IMR-90 (cell line): ENCODE results near the gene PDIA3.

Experiments used
- CEBPB ChIP-seq: IDR thresholded peaks from 2 replicates; pipeline ENCODE4 v1.6.1; 2012; ENCODE audit warnings: low read depth, low read length, improper control_type of control experiment
- CHD1 ChIP-seq: IDR thresholded peaks from 2 replicates; pipeline ENCODE4 v1.6.1; 2012; ENCODE audit warnings: low read depth, low read length, improper control_type of control experiment
- CTCF ChIP-seq: conservative IDR thresholded peaks from 2 replicates; pipeline ENCODE4 v1.5.1; 2012; ENCODE audit warnings: mild to moderate bottlenecking, low read depth, low read length, improper control_type of control experiment
- ELK1 ChIP-seq: fragments of 150-350 bp; IDR thresholded peaks from 2 replicates; pipeline ENCODE4 v1.6.1; 2016; ENCODE audit warnings: low read depth, mild to moderate bottlenecking, low read length, moderate library complexity, borderline replicate concordance
- FOS ChIP-seq: fragments of 150-350 bp; IDR thresholded peaks from 2 replicates; pipeline ENCODE4 v1.6.1; 2016; ENCODE audit warnings: low read depth, low read length
- MAZ ChIP-seq: IDR thresholded peaks from 2 replicates; pipeline ENCODE4 v1.6.1; 2012; ENCODE audit warnings: low read depth, mild to moderate bottlenecking, low read length, improper control_type of control experiment, moderate library complexity, borderline replicate concordance
- POLR2A ChIP-seq: IDR thresholded peaks from 2 replicates; pipeline ENCODE4 v1.6.1; 2012; ENCODE audit warnings: mild to moderate bottlenecking, low read depth, low read length
- RAD21 ChIP-seq: IDR thresholded peaks from 2 replicates; pipeline ENCODE4 v1.6.1; 2012; ENCODE audit warnings: low read length, improper control_type of control experiment
- RCOR1 ChIP-seq: IDR thresholded peaks from 2 replicates; pipeline ENCODE4 v1.6.1; 2012; ENCODE audit warnings: mild to moderate bottlenecking, low read length, improper control_type of control experiment; ENCODE audit not compliant: insufficient replicate concordance
- SMC3 ChIP-seq: fragments of 150-350 bp; IDR thresholded peaks from 2 replicates; pipeline ENCODE4 v1.6.1; 2016; ENCODE audit warnings: low read depth, mild to moderate bottlenecking, antibody characterized with exemption, low read length, moderate library complexity
- USF2 ChIP-seq: fragments of 150-350 bp; IDR thresholded peaks from 2 replicates; pipeline ENCODE4 v1.6.1; 2017; ENCODE audit warnings: mild to moderate bottlenecking, antibody characterized with exemption, low read length, low read depth

GRCh38 chr15:43723151-43723550 is 23.1 kb upstream of the PDIA3 start:
- no peak for TF ChIP-seq CEBPB
- TF ChIP-seq ELK1: no peak
- no peak for TF ChIP-seq USF2
- no peak for TF ChIP-seq CTCF
- no peak for TF ChIP-seq POLR2A
- no peak for TF ChIP-seq RAD21
- TF ChIP-seq FOS: no peak
- TF ChIP-seq RCOR1: no peak
- TF ChIP-seq CHD1: no peak
- no peak for TF ChIP-seq MAZ
- no peak for TF ChIP-seq SMC3
